Osteocyte (in vitro differentiated cells): ENCODE measurements around the gene CDR2. TPM values are rescaled to one million over a fixed set of nuclear protein-coding genes. Genes with fewer than 3 reads are reported as not detected.
A peak's percentile ranks its signal among the peaks of the same experiment; 100 is the strongest.

Source experiments
- DNase-seq: peaks from one replicate; pipeline ENCODE4 v3.0.0; 2021; ENCODE audit warnings: mixed read lengths; ENCODE audit not compliant: unreplicated experiment; ENCODE audit errors: extremely low spot score
- H3K27ac Mint-ChIP-seq: one replicate; pipeline ENCODE4 v1.8.0; 2021; ENCODE audit warnings: mild to moderate bottlenecking, mixed read lengths; ENCODE audit not compliant: unreplicated experiment
- H3K27me3 Mint-ChIP-seq: one replicate; pipeline ENCODE4 v1.8.0; 2021; ENCODE audit warnings: mixed read lengths; ENCODE audit not compliant: unreplicated experiment
- H3K36me3 Mint-ChIP-seq: one replicate; pipeline ENCODE4 v1.8.0; 2021; ENCODE audit warnings: mixed read lengths; ENCODE audit not compliant: unreplicated experiment
- H3K4me1 Mint-ChIP-seq: one replicate; pipeline ENCODE4 v1.8.0; 2021; ENCODE audit warnings: mixed read lengths; ENCODE audit not compliant: unreplicated experiment
- H3K4me3 Mint-ChIP-seq: one replicate; pipeline ENCODE4 v1.8.0; 2021; ENCODE audit warnings: mild to moderate bottlenecking, moderate library complexity, mixed read lengths; ENCODE audit not compliant: unreplicated experiment
- H3K9me3 Mint-ChIP-seq: one replicate; pipeline ENCODE4 v1.8.0; 2021; ENCODE audit warnings: mixed read lengths; ENCODE audit not compliant: unreplicated experiment
- total RNA-seq: library from RNA; stranded (reverse); gene quantifications from 2 replicates; pipeline ENCODE4 v1.2.1, GENCODE V29; 2021
- TF ChIP-seq, protein P1 (sequence below): fragments of 200-600 bp; sonication (generic); IDR thresholded peaks from 2 replicates; pipeline ENCODE4 v1.5.0; 2021; ENCODE audit warnings: antibody characterized with exemption, mild to moderate bottlenecking, moderate library complexity

CDR2 gene
- total RNA-seq, 1 donor from 2014 or later = 23.7 TPM

DNA sequence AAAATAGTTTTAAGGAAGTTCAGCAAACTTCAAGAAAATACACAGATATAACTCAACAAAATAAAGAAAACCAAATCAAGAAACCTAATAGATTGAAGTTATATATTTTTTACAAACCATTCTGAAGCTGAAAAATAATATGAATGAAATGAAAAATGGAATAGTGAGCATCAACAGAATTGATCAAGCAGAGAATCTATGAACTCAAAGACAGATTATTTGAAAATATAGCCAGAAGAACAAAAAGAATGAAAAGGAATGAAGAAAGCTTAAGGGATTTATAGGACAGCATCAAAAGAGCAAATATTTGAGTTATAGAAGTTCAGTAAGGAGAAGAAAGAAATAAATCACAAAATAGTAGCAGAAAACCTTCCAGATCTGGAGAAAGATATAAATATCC is 37.8 kb downstream of the CDR2 start:
- H3K27ac Mint-ChIP-seq = no peak overlapping the region

DNA sequence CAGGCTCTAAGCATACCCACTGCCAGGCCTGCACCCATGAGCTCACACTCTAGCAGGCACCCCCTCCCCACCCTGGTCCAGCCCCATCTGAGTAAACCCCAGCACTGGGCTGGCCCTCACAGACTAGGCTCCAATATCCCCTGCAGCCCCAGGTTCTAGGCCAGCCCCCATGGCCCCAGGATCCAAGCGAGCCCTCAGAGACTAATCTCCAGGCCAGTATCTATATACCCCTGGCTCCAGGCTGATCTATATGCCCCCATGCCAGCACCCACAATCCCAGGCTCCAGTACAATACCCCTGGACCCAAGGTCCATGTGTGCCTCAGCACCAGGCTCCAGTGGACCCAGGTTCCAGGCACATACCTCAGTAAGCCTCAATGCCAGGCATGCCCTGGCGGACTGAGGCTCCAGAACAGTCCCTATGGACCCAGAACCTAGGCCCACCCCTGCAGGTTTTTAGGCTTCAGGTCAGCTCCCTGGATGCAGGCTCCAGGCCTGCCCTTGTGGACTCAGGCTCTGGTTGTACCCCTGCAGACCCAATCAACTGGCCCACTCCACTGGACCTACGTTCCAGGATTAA is 38.7 kb downstream of the CDR2 start:
- H3K27me3 Mint-ChIP-seq = no peaks in the 10 kb centered on the region
- peaks cover 5% of the 10 kb centered on the region for H3K4me1 Mint-ChIP-seq
- H3K36me3 Mint-ChIP-seq = peaks cover 70% of the 10 kb centered on the region
- no peak for DNase-seq
- H3K9me3 Mint-ChIP-seq = peaks cover 25% of the 10 kb centered on the region
- TF ChIP-seq, protein P1, sequence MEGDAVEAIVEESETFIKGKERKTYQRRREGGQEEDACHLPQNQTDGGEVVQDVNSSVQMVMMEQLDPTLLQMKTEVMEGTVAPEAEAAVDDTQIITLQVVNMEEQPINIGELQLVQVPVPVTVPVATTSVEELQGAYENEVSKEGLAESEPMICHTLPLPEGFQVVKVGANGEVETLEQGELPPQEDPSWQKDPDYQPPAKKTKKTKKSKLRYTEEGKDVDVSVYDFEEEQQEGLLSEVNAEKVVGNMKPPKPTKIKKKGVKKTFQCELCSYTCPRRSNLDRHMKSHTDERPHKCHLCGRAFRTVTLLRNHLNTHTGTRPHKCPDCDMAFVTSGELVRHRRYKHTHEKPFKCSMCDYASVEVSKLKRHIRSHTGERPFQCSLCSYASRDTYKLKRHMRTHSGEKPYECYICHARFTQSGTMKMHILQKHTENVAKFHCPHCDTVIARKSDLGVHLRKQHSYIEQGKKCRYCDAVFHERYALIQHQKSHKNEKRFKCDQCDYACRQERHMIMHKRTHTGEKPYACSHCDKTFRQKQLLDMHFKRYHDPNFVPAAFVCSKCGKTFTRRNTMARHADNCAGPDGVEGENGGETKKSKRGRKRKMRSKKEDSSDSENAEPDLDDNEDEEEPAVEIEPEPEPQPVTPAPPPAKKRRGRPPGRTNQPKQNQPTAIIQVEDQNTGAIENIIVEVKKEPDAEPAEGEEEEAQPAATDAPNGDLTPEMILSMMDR = no peak
- no peak overlapping the region for H3K27ac Mint-ChIP-seq
- H3K4me3 Mint-ChIP-seq = no peak overlapping the region

More for the DNA sequence above, 37.8 kb downstream of the CDR2 start:
- Mint-ChIP-seq H3K27me3 (no peaks in the 10 kb centered on the region), H3K36me3 (peaks cover 71% of the 10 kb centered on the region), H3K4me1 (peaks cover 5% of the 10 kb centered on the region), H3K9me3 (peaks cover 31% of the 10 kb centered on the region), H3K4me3 (no peak overlapping the region)
- DNase-seq = no peak
- TF ChIP-seq, protein P1 = no peak

DNA sequence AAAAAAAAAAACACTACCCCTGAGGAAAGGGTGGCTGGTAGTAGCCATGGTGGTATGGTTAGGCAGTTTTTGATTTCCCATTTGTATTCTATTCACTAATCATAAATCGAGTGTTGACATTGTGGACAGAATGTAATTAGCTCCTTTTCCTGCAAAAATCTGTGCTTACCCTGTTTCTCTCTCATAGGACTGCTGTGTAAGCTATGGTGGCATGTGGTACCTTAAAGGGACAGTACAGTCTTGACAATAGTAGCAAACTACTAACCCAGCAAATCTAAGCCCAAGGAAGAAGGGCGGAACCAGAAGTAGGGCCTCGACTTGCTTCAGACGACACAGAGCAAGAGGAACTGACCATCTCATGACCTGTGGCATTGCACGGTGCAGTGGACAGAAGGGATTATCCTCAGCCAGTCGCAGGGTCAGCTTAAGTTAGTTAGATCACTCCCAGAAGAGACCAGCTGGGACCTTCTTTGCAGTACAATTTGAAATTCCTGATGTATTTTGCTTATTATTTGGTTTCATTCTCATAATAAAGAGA is 40.9 kb downstream of the CDR2 start:
- Mint-ChIP-seq H3K4me3 (no peak overlapping the region), H3K4me1 (peaks cover 3% of the 10 kb centered on the region), H3K36me3 (peaks cover 65% of the 10 kb centered on the region), H3K27ac (no peak overlapping the region), H3K9me3 (peaks cover 19% of the 10 kb centered on the region), H3K27me3 (no peaks in the 10 kb centered on the region)
- TF ChIP-seq, protein P1 = no peak
- peak; percentile 32 for DNase-seq

DNA sequence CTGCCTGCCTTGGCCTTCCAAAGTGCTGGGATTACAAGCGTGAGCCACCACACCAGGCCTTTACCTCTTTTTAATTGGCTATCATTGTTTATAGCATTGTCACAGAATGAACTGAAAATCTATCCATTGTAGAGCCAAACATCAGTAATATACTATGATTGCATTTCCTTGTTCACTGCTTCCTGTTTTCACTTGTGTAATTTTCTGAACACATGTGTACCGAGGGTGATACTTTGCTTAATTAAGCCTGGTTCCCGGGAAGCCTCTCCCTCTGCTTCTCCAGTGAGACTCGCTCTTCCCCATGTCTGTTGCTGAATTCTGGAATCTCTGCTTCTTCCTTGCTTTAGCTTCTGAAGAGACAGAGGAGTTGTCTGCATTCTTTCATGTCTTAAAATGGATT is 44.1 kb downstream of the CDR2 start:
- H3K4me3 Mint-ChIP-seq = no peak overlapping the region
- H3K27ac Mint-ChIP-seq = no peak overlapping the region
- no peaks in the 10 kb centered on the region for H3K9me3 Mint-ChIP-seq
- TF ChIP-seq, protein P1 = no peak
- H3K36me3 Mint-ChIP-seq = peaks cover 47% of the 10 kb centered on the region
- H3K27me3 Mint-ChIP-seq = no peaks in the 10 kb centered on the region
- no peak for DNase-seq
- no peaks in the 10 kb centered on the region for H3K4me1 Mint-ChIP-seq

GRCh38 chr16:22329199-22329695 is 45.2 kb downstream of the CDR2 start:
- Mint-ChIP-seq H3K27me3 (no peaks in the 10 kb centered on the region), H3K27ac (no peak overlapping the region), H3K4me3 (no peak overlapping the region), H3K4me1 (no peaks in the 10 kb centered on the region), H3K9me3 (no peaks in the 10 kb centered on the region), H3K36me3 (peaks cover 39% of the 10 kb centered on the region)
- TF ChIP-seq, protein P1 = no peak
- peak; percentile 73 for DNase-seq
